GM20431 (cell line): ENCODE measurements around the gene OR2AG2.
"Not testable (repeated sequence)": the region's sequence is repeated elsewhere in the genome, so short reads cannot be mapped to it uniquely, and the experiment has no call there.

ENCODE experiments used
- in situ Hi-C: fragments of 300-500 bp; cut with MseI, MboI; formaldehyde crosslinking; loops from one replicate; pipeline ENCODE4 v1.15.0; 2020; ENCODE audit warnings: low sequenced_read_pairs; ENCODE audit not compliant: unreplicated experiment

Gene OR2AG2, protein sequence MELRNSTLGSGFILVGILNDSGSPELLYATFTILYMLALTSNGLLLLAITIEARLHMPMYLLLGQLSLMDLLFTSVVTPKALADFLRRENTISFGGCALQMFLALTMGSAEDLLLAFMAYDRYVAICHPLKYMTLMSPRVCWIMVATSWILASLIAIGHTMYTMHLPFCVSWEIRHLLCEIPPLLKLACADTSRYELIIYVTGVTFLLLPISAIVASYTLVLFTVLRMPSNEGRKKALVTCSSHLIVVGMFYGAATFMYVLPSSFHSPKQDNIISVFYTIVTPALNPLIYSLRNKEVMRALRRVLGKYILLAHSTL

DNA sequence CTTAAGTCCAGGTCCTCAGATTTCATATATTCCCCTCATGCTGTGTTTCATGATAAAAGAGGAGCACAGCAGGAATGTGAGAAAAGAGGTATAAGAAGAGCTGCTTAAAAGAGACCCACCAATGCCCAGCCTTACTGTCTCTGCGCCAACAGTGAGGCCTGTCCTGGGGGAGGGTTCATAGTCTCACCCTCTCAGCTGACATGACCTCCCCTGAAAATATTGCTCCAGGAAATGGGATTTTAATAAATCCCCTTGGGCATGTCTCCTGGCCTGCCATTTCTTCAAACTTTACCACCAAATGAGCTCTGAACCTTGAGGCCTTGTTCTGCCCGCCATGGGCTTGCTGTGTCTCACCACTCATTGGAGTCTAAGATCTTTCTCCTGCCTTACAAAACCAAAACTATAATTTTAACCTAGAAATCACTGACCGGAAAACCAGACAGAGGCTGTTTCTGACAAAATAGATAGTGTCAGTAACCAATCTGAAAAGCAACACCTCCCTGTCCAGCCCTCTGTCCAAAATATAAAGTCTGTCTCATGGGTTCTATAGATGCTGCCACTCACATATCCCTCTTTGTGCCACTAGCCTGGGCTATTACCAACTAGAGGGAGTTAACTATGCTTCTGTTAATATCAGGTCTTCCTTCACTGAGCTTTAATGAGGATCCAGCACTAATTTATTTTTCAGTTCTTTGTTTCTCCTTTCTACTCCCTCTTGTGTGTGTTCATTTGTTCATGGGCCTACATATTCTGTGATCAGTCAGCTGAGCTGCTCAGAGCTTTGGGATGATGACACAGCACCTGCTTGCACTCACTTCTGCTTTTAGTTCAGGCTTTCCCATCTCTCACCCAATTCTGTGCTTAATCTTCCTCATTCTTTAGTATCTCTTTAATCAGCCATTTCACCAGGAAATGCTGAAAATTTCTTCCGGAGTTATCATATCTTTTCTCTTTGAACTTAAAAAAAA is at the start of gene OR2AG2:
Gene OR2AG2 (minus strand): TSS at position 51 of the 968 bp plus-strand sequence. CDS start 3,019 bp downstream, outside the sequence.
- in situ Hi-C loops: no loop called here

DNA sequence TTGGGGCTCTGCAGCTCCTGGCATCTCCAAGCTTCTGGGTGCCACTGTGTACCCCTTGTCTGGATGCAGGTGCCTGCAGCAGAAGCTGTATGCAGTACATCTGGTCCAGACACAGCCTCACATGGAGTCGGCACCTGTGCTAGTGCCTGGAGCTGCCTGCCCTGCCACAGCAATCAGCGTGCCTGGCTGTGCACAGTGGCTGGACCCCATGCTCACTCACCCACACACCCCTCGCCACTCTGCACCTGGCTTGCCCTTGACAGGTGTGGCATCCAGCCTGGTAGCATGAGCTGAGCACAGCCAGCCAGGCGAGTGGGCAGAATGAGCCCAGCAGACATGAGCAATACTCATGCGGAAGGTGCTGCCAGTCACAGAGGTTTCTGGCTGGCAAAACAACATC is 47.2 kb upstream of the OR2AG2 start:
- in situ Hi-C loops: no loop called here

DNA sequence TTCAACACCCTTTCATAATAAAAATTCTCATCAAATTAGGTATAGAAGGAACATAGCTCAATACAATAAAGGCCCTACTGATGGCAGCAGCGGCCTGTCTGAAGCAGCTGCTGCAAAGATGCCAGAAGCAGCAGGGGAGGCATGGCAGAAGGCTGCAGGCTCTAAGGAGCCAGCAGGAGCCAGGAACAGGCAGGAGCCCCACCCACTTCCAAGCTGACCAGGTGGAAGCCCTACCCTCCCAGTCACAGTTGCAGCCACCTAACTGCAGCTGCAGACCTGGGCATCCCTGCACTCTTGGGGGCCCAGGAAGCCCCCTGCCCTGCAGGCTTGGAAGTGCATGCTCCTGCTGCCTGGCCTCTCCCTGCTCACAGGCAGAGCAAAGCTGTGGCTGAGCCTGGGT is 45.9 kb upstream of the OR2AG2 start:
- in situ Hi-C loops: no loop called here

DNA sequence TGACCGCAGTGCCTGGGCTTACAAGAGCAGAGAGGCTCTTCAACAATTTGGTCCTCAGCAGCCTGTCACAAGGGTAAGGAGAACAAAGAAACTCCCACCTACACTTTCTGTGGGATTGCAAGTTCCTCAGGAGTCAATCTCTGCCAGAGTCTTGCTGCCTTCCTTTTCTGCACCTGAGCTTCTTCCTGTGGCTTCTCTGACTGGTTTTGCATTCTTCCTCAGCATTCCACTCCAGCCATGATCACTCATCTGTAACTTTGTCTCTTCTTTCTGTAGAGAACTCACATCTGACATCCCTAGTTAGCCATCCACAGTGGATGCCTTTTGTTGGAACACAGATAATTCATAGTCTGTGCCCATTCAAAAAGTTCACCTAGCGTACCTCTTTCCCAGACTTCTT is 41.9 kb upstream of the OR2AG2 start:
- in situ Hi-C loops: no loop called here

DNA sequence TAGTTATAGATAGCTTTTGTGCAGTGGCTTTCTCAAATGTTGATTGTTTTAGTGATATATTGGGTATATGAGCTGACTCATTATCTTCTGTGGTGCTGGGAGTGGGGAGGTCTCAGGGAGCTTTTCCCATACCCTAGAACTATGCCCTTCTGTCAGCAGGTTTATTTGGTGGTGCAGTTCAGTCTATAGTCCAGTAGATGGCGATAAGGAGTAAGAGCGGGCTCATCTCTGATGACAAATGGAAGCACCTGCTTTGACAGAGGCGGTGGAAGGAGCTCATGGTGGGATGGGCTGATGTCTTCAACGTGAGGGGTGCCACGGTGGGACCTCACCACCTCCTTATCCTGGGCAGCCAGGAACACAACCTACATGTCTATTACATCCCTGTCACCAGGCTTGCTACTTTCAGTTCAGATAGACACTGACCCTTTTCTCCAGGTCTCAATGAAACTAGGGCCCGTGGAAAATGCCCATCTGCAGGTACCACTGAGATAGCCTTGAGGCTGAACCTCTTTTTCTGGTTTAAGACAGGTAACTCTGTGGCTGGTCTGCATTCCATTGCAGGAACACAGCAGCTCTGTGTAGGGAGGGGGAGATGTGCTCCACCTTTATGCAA is 40.7 kb upstream of the OR2AG2 start:
- in situ Hi-C loops: no loop called here

DNA sequence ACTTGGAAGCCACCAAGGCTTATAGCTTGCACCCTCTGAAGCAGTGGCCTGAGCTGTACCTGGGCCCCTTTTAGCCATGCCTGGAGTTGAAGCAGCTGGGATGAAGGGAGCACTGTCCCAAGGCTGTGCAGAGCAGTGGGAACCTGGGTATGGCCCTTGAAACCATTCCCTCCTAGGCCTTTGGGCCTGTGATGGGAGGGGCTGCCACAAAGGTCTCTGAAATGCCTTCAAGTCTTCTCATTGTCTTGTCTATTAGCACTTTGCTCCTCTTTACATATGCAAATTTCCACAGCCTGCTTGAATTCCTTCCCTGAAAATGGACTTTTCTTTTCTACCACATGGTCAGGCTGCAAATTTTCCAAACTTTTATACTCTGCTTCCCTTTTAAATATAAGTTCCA is 29.3 kb upstream of the OR2AG2 start:
- in situ Hi-C loops: not testable (repeated sequence)

DNA sequence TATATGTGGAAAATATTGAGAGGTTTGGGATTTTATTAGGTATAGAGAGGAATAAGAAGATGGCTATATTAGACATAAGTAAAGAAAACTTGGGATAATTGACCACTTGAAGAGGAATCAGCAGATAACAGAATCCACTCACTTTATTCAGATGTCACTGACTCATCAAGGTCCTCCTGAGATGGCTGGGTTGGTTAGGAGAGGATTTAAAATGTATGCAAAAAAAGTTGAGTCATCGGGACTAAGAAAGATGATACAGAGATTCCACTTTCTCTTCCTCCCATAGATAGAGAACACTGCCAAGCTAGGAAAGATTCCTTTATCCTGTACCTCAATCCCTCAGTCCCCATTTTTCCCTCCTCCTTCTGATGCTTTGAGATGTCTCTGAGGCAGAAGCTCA is 27.6 kb upstream of the OR2AG2 start, which contains the start of gene OR6A2:
Gene OR6A2 (minus strand): TSS at position 288 of the 400 bp plus-strand sequence. CDS start 3,981 bp downstream, outside the sequence.
- in situ Hi-C loops: no loop called here

DNA sequence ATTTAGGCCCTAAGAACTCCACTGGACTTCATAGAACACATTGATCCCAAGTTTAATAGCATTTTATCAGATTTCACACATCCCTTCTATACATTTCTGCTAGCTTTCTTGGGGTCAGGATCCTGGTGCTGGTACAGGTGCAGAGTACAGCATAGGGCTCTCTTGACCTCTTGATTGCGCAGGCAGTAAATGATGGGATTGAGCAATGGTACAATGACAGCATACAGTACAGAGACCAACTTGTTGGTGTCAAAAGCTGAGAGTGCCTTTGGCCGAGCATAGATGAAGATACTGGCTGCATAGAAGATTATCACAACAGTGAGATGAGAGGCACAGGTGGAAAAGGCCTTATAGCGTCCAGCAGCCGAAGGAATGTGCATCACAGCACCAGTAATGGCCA is 22.9 kb upstream of the OR2AG2 start:
- in situ Hi-C loops: no loop called here

DNA sequence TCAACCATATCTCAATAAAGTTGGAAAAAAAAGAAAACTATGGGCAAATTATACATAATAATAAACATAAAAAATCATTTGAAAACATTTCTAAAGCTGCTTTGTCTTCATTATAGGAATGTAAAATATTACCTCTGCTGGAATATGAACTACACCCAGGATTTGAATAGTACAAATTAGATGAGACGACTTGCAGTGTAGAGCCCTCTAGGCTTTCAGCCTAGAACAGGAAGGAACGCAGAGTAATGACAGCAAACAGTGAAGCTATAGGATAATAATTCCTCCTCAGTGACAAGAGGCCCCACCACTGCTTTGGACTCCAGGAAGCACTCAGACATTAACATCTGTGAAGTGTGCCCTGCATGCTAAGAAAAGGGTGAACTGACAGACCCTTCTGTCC is 18.8 kb upstream of the OR2AG2 start:
- in situ Hi-C loops: no loop called here

DNA sequence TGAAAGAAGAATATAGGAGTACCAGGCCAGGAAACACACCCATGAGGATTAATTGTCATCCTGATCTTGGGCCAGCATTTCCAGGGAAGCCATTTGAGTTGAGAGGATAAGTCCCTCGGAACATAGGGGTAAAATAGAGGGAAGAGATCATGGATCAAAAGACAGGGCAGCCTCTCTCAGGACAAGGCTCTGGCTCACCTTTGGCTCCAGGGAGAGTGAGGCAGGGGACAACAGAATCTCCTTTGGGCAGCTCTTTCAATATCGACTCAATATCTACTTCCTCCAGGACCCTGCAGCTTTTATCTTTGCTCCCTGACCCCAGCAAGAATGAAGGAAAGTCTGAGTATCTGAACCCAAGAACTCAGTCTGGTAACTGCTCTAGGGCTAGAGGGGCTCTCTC is 10.9 kb upstream of the OR2AG2 start, which contains the start of gene OR2AG1:
Gene OR2AG1 (plus strand): TSS at position 301 of the 400 bp plus-strand sequence. CDS start 2,018 bp downstream, outside the sequence.
- in situ Hi-C loops: no loop called here

DNA sequence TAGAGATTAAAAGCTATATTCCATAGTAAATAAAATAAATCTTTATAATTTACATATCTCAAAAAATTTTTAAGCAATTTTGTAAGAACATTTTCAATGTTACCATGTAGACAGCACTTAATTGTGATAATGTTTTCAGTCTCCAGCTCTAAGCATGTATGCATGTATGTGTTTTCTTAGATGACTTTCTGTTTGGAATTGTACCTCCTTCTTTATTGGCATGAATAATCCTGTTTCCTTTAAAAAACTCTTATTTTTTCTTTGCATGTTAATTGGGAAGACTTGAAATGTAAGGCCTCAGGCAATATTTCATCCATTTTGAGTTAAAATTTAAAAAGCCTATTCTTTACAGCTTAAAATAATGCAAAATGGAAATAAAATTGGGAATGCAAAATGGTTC is 9.1 kb upstream of the OR2AG2 start:
- in situ Hi-C loops: no loop called here

DNA sequence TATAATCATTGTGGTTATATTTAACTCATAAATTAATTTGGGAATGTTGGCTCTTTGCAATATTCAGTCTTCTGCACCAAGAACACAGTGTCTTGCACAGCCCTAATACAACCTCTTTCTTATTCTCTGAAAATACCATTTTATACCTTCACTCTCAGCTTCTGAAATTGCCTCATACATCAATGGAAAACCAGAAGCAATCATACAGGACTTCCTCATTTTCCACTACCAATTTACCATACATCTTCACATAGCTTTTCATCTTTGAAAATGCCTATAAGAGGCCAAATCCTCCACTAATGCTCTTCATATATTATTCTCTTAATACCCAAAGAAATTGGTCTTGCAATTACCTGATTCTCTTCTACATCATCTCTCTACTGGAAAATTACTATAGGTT is 6.7 kb upstream of the OR2AG2 start:
- in situ Hi-C loops: no loop called here

DNA sequence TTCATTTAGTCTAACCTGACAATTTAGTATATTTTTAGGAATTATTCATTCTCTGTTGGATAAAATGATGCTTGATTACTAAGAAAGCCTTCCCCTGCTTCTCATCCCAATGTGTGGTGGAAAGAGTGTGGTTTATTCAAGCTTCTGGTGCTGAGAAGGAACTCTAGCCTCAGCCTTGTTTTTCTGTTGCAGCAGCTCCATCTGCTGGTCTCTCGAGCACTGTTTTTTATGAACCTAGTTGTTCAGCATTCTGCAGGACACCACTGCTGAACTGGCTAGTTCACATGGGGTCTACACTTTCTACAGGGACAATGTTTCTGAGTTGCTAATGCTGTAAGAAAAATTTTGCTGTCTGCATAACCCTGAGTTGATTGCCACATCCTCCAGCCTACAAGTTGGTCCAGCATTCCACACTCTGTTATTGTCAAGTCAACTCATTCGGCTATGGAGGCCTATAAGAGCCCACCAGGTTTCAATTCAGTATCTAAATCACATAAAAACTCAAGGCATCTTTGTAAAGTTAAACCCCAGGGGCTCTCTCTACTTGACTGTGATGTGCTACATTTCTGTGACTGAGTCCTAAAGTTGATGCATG is 14.3 kb downstream of the OR2AG2 start:
- in situ Hi-C loops: no loop called here

DNA sequence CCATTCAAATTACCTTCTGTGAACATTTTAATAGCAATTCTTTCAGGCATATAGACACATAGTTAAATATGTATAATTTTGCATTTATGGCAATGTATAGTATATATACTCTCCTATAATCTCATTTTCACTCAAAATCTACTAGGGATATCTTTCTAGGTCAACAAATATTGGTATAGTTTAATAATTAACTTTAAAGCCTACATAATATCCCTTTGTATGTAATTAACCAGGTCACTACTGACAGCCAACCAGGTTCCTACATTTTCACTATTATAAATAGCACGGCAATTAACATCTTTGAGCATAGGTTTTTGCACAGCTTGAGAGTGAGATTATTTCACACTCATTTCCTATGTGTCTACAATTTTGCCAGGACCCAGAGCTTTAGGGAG is 15.8 kb downstream of the OR2AG2 start:
- in situ Hi-C loops: no loop called here

DNA sequence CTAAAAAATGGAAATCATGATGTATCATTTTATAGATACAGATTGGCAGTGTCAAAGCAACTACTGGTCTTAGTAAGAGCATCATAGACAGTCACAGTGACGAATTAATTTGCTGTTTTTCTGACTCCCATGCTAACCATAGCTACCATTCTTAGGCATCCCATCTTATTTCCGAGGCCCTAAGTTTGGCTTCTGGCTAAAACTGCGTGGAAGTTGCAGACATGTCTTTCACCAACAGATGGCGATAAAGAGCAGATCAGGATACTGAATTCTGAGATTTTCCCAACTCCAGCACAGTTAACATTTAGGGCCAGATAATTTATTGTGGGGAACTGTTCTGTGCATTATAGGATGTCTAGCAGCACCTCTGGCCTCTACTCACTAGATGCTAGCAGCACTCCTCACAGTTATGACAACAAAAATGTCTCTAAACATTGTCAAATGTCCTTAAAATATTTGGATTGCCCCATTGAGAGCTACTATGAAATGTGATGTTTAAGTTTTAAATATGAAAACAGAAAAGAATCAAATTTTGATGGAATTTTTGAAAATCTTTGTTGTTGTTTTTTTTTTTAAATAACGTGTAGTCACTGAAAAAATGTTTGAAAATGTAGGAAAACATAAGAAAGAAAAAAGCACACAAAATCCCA is 16.3 kb downstream of the OR2AG2 start:
- in situ Hi-C loops: no loop called here

DNA sequence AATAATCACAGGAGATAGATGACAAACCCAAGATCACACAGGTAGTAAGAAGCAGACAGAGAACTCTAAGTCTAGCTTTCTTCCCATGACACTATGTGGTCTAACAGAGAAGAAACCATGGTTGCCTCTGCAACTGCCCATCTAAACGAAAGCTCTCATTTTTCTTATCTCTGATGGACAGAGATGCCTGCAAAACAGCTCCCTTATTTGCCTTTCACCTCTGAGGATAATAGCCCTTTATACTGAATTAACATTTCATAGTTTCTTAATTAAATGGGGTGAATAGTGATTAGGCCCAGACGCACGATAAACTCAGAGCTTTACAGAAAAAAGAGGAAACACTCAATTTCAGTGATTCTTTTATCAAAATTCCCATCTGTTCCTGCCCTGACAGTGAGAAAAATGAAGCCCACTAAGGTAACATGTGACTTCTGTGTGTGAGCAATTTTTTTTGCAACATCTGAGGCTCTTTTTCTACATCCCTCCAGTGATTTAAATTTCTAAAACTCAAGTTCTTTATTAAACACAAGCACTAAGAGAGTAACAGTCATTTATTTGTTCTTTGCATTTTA is 24.6 kb downstream of the OR2AG2 start:
- in situ Hi-C loops: no loop called here

DNA sequence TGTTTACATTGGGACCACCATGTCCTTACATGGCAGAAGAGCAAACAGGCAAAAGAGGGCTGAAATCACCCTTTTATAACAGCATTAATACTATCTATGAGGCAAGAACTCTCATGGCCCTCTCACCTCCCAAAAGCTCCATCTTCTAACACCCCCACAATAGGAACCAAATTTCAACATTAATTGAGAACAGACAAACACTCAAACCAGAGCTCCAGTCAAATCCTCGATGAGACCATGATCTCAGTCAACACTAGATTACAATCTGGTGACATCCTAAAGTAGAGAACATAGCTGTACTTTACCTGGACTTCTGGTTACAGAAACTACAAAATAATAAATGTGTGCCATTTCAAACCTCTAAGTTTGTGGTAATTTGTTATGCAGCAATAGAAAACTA is 25.1 kb downstream of the OR2AG2 start:
- in situ Hi-C loops: no loop called here

DNA sequence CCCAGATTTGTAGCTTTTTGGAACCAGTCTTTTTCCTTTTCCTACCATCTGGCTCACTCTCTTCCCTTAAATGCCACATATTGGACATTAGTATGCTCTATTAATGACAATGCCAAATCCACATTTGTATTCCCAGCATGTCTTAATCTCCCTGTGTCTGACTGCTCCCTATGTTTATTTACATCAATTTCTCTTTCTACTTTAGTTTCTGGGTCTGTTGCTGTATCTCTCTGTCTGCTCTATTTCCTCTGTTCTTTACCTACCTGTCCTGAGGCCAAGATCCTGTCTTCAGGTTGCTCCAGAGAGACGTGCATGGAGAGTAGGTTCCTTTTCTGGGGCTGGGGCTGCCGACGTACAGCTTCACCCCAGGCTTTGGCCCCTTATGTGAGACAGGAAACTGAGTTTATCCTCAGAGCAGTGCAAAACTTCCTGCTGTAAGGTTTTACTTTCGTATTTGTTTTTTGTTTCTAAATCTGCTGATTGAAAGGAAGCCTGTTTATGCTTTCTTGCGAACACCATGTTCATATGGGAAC is 25.6 kb downstream of the OR2AG2 start:
- in situ Hi-C loops: no loop called here

DNA sequence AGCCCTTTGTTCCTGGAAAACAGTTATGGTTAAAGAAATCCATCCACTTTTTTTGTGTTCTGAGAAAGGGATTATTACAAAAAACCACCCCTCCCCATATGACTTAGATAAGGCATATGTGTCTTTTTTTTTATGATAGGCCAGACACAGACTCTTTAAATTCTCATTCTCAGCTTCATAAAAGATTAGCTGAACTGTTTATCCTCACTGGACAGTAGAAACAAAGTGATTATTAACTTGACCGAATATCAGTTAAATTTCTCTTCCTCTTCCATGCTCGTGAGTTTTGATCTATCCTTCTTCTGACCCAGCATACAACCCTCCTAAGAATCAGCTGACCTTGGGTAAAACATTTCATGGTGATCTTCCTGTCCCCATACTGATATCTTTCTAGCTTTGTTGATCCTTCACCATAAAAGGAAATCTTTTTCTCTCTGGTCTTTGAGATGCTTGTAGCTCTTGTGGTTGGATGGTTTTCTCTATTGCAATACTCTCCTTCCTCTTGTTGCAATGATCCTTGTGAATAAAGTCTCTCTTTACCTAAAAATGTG is 26.2 kb downstream of the OR2AG2 start:
- in situ Hi-C loops: no loop called here
